HepG2 (cell line): ENCODE data around the gene EFCAB8. TPM values are rescaled to one million over a fixed set of nuclear protein-coding genes. Genes with fewer than 3 reads are reported as not detected.

Experiments
- ATAC-seq: fragments of 200-7000 bp; cut with Tn5 transposase; 3 replicates; pipeline ENCODE4 v1.9.1; 2020; ENCODE audit warnings: mild to moderate bottlenecking, moderate library complexity
- BruUV-seq: library from RNA; stranded (reverse); fragments of 400-500 nt; replicated peaks from 2 replicates; lab custom pipeline; 2021; lab: Mats Ljungman, UMichigan
- CTCF ChIA-PET: fragments of 300-600 bp; formaldehyde crosslinking; extraction: SDS; loops from one replicate; lab custom pipeline; 2021; ENCODE audit warnings: low total read pairs, inconsistent platforms, low intra/inter-chr PET ratio; lab: Yijun Ruan, JAX
- POLR2A ChIA-PET: fragments of 350-600 bp; sonication (Branson Sonifier 250); formaldehyde crosslinking; loops from one replicate; lab custom pipeline; 2020; ENCODE audit warnings: antibody characterized with exemption, inconsistent platforms; lab: Yijun Ruan, JAX
- DNase-seq: peaks from one replicate; pipeline ENCODE4 v3.0.0-alpha.2; 2015; ENCODE audit warnings: low spot score
- FAIRE-seq: peaks from 3 replicates; lab custom pipeline; 2011; peaks lifted over from hg19 to GRCh38; lab: Jason Lieb, UNC
- H2AFZ ChIP-seq: one replicate; pipeline ENCODE4 v1.6.1; 2011; ENCODE audit warnings: low read length, inconsistent platforms
- H3K27ac ChIP-seq: fragments of 300-600 bp; 3 replicates; pipeline ENCODE4 v1.8.0; 2011; ENCODE audit warnings: mixed run types, mild to moderate bottlenecking, mixed read lengths, low read length, inconsistent platforms; ENCODE audit not compliant: insufficient read depth; ENCODE audit errors: extremely low read length
- H3K27me3 ChIP-seq, 2 experiments: fragments of 200-600 bp in 1 of 2; 2 replicates in 1 of 2; 3 replicates in 1 of 2; pipeline versions ENCODE4 v1.6.0 to v1.8.0; 2011; ENCODE audit warnings: low read length in 2 of 2, mild to moderate bottlenecking in 2 of 2, moderate library complexity in 2 of 2, inconsistent platforms in 1 of 2; ENCODE audit not compliant: insufficient read depth in 2 of 2, control insufficient read depth in 1 of 2
- H3K36me3 ChIP-seq, 2 experiments: fragments of 200-600 bp in 1 of 2; replicated peaks in 1 of 2; 2 replicates in 1 of 2; 3 replicates in 1 of 2; pipeline versions ENCODE4 v1.5.1 to v1.8.0; 2011; ENCODE audit warnings: low read length in 2 of 2, inconsistent platforms in 1 of 2; ENCODE audit not compliant: insufficient read depth in 2 of 2, control insufficient read depth in 1 of 2
- H3K4me1 ChIP-seq: 2 replicates; pipeline ENCODE4 v1.5.1; 2012; ENCODE audit warnings: low read length, inconsistent platforms; ENCODE audit not compliant: insufficient read depth
- H3K4me2 ChIP-seq: 2 replicates; pipeline ENCODE4 v1.6.0; 2011; ENCODE audit warnings: low read depth, low read length, inconsistent platforms
- H3K4me3 ChIP-seq, 3 experiments: fragments of 200-600 bp in 1 of 3; sonication (generic), shearing (Covaris generic) in 1 of 3; replicated peaks in 1 of 3; 2 replicates each; pipeline ENCODE4 v1.5.1; 2011 to 2016; ENCODE audit warnings: low read length in 3 of 3, inconsistent platforms in 2 of 3, low read depth in 2 of 3, mild to moderate bottlenecking in 2 of 3, control low read depth in 1 of 3, mixed read lengths in 1 of 3; ENCODE audit not compliant: insufficient read depth in 1 of 3
- H3K79me2 ChIP-seq: one replicate; pipeline ENCODE4 v1.6.1; 2011; ENCODE audit warnings: low read length, inconsistent platforms; ENCODE audit not compliant: insufficient read depth
- H3K9ac ChIP-seq: 2 replicates; pipeline ENCODE4 v1.6.0; 2011; ENCODE audit warnings: mild to moderate bottlenecking, low read depth, low read length, inconsistent platforms; ENCODE audit not compliant: insufficient read depth
- H3K9me3 ChIP-seq: 2 replicates; pipeline ENCODE4 v1.5.1; 2012; ENCODE audit warnings: mild to moderate bottlenecking, low read length
- H4K20me1 ChIP-seq: 2 replicates; pipeline ENCODE4 v1.6.0; 2011; ENCODE audit warnings: inconsistent platforms, mild to moderate bottlenecking, low read length, moderate library complexity; ENCODE audit not compliant: insufficient read depth
- HMGA1 ChIP-seq: sonication (generic); formaldehyde crosslinking; conservative IDR thresholded peaks from 2 replicates; pipeline ENCODE4 v1.4.0; 2020; ENCODE audit warnings: missing genetic modification reagents
- HNRNPK ChIP-seq: fragments of 200-400 bp; formaldehyde crosslinking; IDR thresholded peaks from 2 replicates; pipeline ENCODE4 v1.6.1; 2018; ENCODE audit warnings: low read length, low read depth, moderate library complexity, mild to moderate bottlenecking; ENCODE audit not compliant: poor library complexity, severe bottlenecking
- PRDM15 ChIP-seq: sonication (generic); formaldehyde crosslinking; IDR thresholded peaks from 2 replicates; pipeline ENCODE4 v1.4.0; 2020; ENCODE audit warnings: missing genetic modification reagents
- SNRNP70 ChIP-seq: fragments of 200-400 bp; formaldehyde crosslinking; IDR thresholded peaks from 2 replicates; pipeline ENCODE4 v1.6.1; 2017; ENCODE audit warnings: mild to moderate bottlenecking, low read depth, low read length, moderate library complexity
- SP2 ChIP-seq: sonication (generic); formaldehyde crosslinking; IDR thresholded peaks from 2 replicates; pipeline ENCODE4 v1.5.1; 2020; ENCODE audit warnings: mild to moderate bottlenecking, missing genetic modification reagents
- WIZ ChIP-seq: sonication (generic); formaldehyde crosslinking; IDR thresholded peaks from 2 replicates; pipeline ENCODE4 v1.5.1; 2020; ENCODE audit warnings: mild to moderate bottlenecking, missing genetic modification reagents
- ZBED4 ChIP-seq: sonication (generic); formaldehyde crosslinking; IDR thresholded peaks from 2 replicates; pipeline ENCODE4 v1.4.0; 2020; ENCODE audit warnings: missing genetic modification reagents, borderline replicate concordance
- ZNF672 ChIP-seq: sonication (generic); formaldehyde crosslinking; IDR thresholded peaks from 2 replicates; pipeline ENCODE4 v1.8.1; 2022; ENCODE audit warnings: missing genetic modification reagents
- ZNF720 ChIP-seq: sonication (generic); formaldehyde crosslinking; IDR thresholded peaks from 2 replicates; pipeline ENCODE4 v1.4.0; 2020; ENCODE audit warnings: missing genetic modification reagents
- WGBS: methylation state at CpG from one replicate; pipeline ENCODE4 v1.1.6; 2017; ENCODE audit warnings: low lambda C conversion rate; 5-methylcytosine and 5-hydroxymethylcytosine counted together
- in situ Hi-C: cut with HindIII; loops from 2 replicates; pipeline ENCODE4 v1.10.0; 2017; ENCODE audit warnings: low pct_unique_long_range_greater_than_20kb; ENCODE audit not compliant: extremely low pct_ligation_motif_present
- intact Hi-C: fragments of 100-400 bp; cut with micrococcal nuclease; formaldehyde crosslinking; loops from one replicate; pipeline ENCODE4 v1.10.0; 2022; ENCODE audit not compliant: unreplicated experiment
- polyA plus RNA-seq, 8 experiments: library from polyadenylated mRNA; depleted of rRNA in 3 of 8; stranded (reverse) in 7 of 8; unstranded in 1 of 8; fragments of >200 nt; fragmentation: Illumina TruSeq in 4 of 8; extraction: Trizol in 4 of 8; gene quantifications; 2 replicates each; pipeline versions ENCODE4 v1.2.1 to v1.2.3, GENCODE V29; 2011 to 2016; ENCODE audit warnings: low read depth in 4 of 8, missing spikeins in 1 of 8, mixed read lengths in 1 of 8; ENCODE audit not compliant: insufficient read depth in 1 of 8
- total RNA-seq, 5 experiments: library from RNA; depleted of rRNA; stranded (reverse); fragments of >200 nt; fragmentation: Illumina TruSeq; extraction: Trizol; gene quantifications; 2 replicates each; pipeline ENCODE4 v1.2.3, GENCODE V29; 2016; ENCODE audit warnings: low read depth in 1 of 5

Gene EFCAB8
- total and polyA plus RNA-seq, 2 of the 13 experiments (the other 11 are each of a cell fraction or from before 2014, with no cell fraction given), result 0.15 to 0.22 TPM

GRCh38 chr20:32991383-32991782, 132.7 kb downstream of the EFCAB8 start:
- intact Hi-C loops, result no loop called here
- peaks cover 0 to 33% of the 10 kb centered on the region in 2 experiments; a peak in 4 of 5 replicates for H3K27me3 ChIP-seq
- H3K9me3 ChIP-seq, result peaks cover 13% of the 10 kb centered on the region
- H3K4me3 ChIP-seq, result no peak overlapping the region
- POLR2A ChIA-PET, result no interaction called here
- TF ChIP-seq ZBED4 (CRISPR knock-in tag) (no peak), SP2 (CRISPR knock-in tag) (no peak), SNRNP70 (no peak), PRDM15 (CRISPR knock-in tag) (no peak), HNRNPK (no peak), ZNF720 (CRISPR knock-in tag) (no peak), ZNF672 (CRISPR knock-in tag) (no peak), HMGA1 (CRISPR knock-in tag) (no peak), WIZ (no peak)
- TF ChIP-seq, all 625 proteins: peak for 0
- H3K36me3 ChIP-seq, result no peaks in the 10 kb centered on the region
- FAIRE-seq (no peak), ATAC-seq (no peak), DNase-seq (no peak)
- H3K4me1 ChIP-seq, result no peaks in the 10 kb centered on the region
- in situ Hi-C loops, result no loop called here
- no peak overlapping the region for H3K4me2 ChIP-seq
- H4K20me1 ChIP-seq, result no peaks in the 10 kb centered on the region
- no peak overlapping the region for H3K9ac ChIP-seq
- H3K27ac ChIP-seq, result no peak overlapping the region
- no peak overlapping the region for H2AFZ ChIP-seq
- CTCF ChIA-PET, result no interaction called here
- BruUV-seq, result no TSS peak
- no peaks in the 10 kb centered on the region for H3K79me2 ChIP-seq
- WGBS, result 16% methylated on average over 3 of the region's 3 CpGs
